Measurements from ENCODE around the gene HTR3B. TPM values are rescaled to one million over a fixed set of nuclear protein-coding genes. Genes with fewer than 3 reads are reported as not detected.

Gene HTR3B
- polyA plus RNA-seq, 1 of the 3 experiments (the other 2 are of a cell fraction) = not detected

- no peaks in the 10 kb centered on the region for H3K27me3 ChIP-seq (ENCODE audit: insufficient read depth)
- POLR2A ChIA-PET = no interaction called here
- CTCF ChIA-PET = no interaction called here
- H3F3A ChIP-seq (replicated peaks; ENCODE audit: insufficient read depth) = no peaks in the 10 kb centered on the region
- H3K4me2 ChIP-seq = no peak overlapping the region
- no peak overlapping the region for H3K9ac ChIP-seq
- H3K9me3 ChIP-seq = no peaks in the 10 kb centered on the region
- H3K27ac ChIP-seq (ENCODE audit: low read depth in 2 of 2, low read length in 1 of 2) = no peak overlapping the region
- peaks cover 0 to 15% of the 10 kb centered on the region in 2 experiments; a peak in 1 of 4 replicates for H3K4me1 ChIP-seq (ENCODE audit: control insufficient read depth in 1 of 2, insufficient read depth in 2 of 2, low read depth in 1 of 2, low read length in 1 of 2)
- no peaks in the 10 kb centered on the region for H3K36me3 ChIP-seq (replicated peaks in 1 of 2; ENCODE audit: control insufficient read depth in 1 of 2, insufficient read depth in 2 of 2, low read length in 1 of 2)
- WGBS (ENCODE audit: low lambda C conversion rate) = 46% methylated on average over 6 of the region's 6 CpGs
- H2AFZ ChIP-seq (ENCODE audit: low read depth) = no peak overlapping the region
- no peaks in the 10 kb centered on the region for H3K79me2 ChIP-seq (ENCODE audit: insufficient read depth)
- DNase-seq = no peak
- TF ChIP-seq FOXJ3 (CRISPR knock-in tag; IDR thresholded peaks at IDR 0.05) (no peak), CTCF (IDR thresholded peaks at IDR 0.05) (no peak), TCF12 (IDR thresholded peaks at IDR 0.05) (no peak), ELF1 (IDR thresholded peaks at IDR 0.05) (no peak), MXI1 (IDR thresholded peaks at IDR 0.05; ENCODE audit: low read depth, low read length) (no peak), CHD2 (IDR thresholded peaks at IDR 0.05; ENCODE audit: low read length, partially characterized antibody) (no peak), POLR2AphosphoS5 (IDR thresholded peaks at IDR 0.05; ENCODE audit: low read depth, low read length) (no peak), RCOR1 (IDR thresholded peaks at IDR 0.05; ENCODE audit: low read length) (no peak)
- no peaks in the 10 kb centered on the region for H4K20me1 ChIP-seq (ENCODE audit: insufficient read depth)
- H3K9me2 ChIP-seq = no peaks in the 10 kb centered on the region
- H3K4me3 ChIP-seq (ENCODE audit: low read depth in 2 of 2, low read length in 1 of 2) = no peak overlapping the region
Measured at GRCh38 chr11:113954235-113954634, 49.6 kb downstream of the HTR3B start.

GRCh38 chr11:113956986-113957385, 52.4 kb downstream of the HTR3B start:
- Histone ChIP-seq H3K9ac (no peak overlapping the region), H3K4me3 (ENCODE audit: low read depth in 2 of 2, low read length in 1 of 2) (no peak overlapping the region), H3K9me3 (no peaks in the 10 kb centered on the region), H3K4me2 (no peak overlapping the region), H4K20me1 (ENCODE audit: insufficient read depth) (no peaks in the 10 kb centered on the region), H3F3A (replicated peaks; ENCODE audit: insufficient read depth) (no peaks in the 10 kb centered on the region), H2AFZ (ENCODE audit: low read depth) (no peak overlapping the region), H3K36me3 (replicated peaks in 1 of 2; ENCODE audit: control insufficient read depth in 1 of 2, insufficient read depth in 2 of 2, low read length in 1 of 2) (no peaks in the 10 kb centered on the region), H3K27me3 (ENCODE audit: insufficient read depth) (no peaks in the 10 kb centered on the region), H3K4me1 (ENCODE audit: control insufficient read depth in 1 of 2, insufficient read depth in 2 of 2, low read depth in 1 of 2, low read length in 1 of 2) (peaks cover 0 to 8% of the 10 kb centered on the region in 2 experiments; a peak in 1 of 4 replicates), H3K27ac (ENCODE audit: low read depth in 2 of 2, low read length in 1 of 2) (no peak overlapping the region), H3K9me2 (no peaks in the 10 kb centered on the region), H3K79me2 (ENCODE audit: insufficient read depth) (no peaks in the 10 kb centered on the region)
- whole genome bisulfite sequencing (ENCODE audit: low lambda C conversion rate) = 43% methylated on average over 7 of the region's 9 CpGs
- TF ChIP-seq NRF1 (IDR thresholded peaks at IDR 0.05; ENCODE audit: low read depth, low read length) (no peak), CTCF (IDR thresholded peaks at IDR 0.05) (no peak), GATA2 (CRISPR knock-in tag; IDR thresholded peaks at IDR 0.05) (no peak), FOXM1 (IDR thresholded peaks at IDR 0.05; ENCODE audit: low read depth) (no peak)
- no peak for DNase-seq
- ChIA-PET POLR2A (no interaction called here), CTCF (interaction anchor here (1.1 to 1.3 kb wide), 2 partner anchors 36 to 38 kb away, joined by 3 to 4 read pairs; no protein-coding TSS in a partner anchor)
